IPS-18c (cell line): ENCODE data around the gene SNRPA1.
A peak's percentile ranks its signal among the peaks of the same experiment; 100 is the strongest.
"Not testable (repeated sequence)": the region's sequence is repeated elsewhere in the genome, so short reads cannot be mapped to it uniquely, and the experiment has no call there.

ENCODE experiments used
- H3K4me3 ChIP-seq: 2 replicates; pipeline ENCODE4 v1.7.0; 2013; ENCODE audit warnings: low read depth, mild to moderate bottlenecking, low read length, moderate library complexity; ENCODE audit not compliant: insufficient read depth
- H3K9me3 ChIP-seq: one replicate; pipeline ENCODE4 v1.6.1; 2013; ENCODE audit warnings: mild to moderate bottlenecking, low read length, moderate library complexity; ENCODE audit not compliant: control insufficient read depth, insufficient read depth

The SNRPA1 gene

DNA sequence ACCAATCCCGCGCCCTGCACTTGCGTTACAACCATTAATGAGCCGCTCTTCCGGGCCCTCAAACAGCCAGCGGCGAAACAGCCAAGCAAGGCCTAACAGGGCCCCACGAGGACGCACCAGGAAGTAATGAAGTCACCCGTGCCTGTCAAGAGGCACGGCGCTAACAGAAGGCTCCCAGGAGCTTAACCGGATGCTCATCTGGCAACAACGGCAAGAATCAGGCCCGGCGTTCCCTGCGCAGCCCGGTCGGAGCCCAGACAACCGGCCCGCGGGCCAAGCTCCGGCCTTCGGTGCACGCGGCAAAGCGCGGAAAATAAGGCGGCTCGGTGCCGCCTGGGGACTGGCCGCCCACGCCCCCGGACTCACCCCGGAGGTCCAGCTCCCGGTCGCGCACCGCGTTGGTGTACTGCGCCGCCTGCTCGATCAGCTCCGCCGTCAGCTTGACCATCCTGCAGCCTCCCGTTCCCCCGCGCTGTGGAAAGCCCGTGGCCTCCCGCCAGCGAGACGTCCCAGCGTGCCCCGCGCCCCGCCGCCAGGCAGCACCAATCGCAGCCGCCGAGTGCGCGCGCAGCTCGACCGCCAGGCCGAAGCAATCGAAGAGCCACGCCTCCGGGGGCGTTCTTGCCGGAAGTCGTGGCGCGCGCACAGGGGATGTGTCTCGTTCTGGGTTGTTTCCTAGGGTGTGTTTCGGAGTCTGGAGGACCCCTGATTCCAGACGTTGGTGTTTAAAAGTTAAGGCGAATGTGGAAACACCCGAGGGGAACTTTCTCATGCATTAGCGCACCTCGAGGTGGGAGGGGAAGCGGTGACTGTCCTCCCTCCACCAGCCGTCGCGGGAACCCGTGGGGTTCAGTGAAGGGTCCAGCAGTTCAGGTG is at the start of gene SNRPA1:
SNRPA1 (minus strand) TSS at position 518 of the 876 bp plus-strand sequence; CDS start at position 448, 70 bp downstream.
- Histone ChIP-seq H3K9me3 (peaks cover 2% of the 10 kb centered on the region), H3K4me3 (peak within 1 kb of the TSS; percentile 98)

DNA sequence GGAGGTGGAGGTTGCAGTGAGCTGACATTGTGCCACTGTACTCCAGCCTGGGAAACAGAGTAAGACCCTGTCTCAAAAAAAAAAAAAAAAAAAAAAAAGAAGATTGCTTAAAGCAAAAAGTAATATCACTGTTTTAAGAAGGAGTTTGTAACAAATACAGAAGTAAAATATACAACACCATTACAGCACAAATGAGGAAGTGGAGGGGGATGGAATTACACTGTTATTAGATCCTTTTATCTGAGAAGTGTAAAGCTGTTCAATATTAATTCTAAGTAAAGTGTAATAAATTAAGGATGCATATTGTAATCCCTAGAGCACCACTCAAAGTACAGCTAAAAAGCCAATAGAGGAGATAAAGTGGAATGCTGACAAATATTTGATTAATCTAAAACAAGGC is 47.0 kb upstream of the SNRPA1 start:
- Histone ChIP-seq H3K9me3 (no peaks in the 10 kb centered on the region), H3K4me3 (no peak overlapping the region)

DNA sequence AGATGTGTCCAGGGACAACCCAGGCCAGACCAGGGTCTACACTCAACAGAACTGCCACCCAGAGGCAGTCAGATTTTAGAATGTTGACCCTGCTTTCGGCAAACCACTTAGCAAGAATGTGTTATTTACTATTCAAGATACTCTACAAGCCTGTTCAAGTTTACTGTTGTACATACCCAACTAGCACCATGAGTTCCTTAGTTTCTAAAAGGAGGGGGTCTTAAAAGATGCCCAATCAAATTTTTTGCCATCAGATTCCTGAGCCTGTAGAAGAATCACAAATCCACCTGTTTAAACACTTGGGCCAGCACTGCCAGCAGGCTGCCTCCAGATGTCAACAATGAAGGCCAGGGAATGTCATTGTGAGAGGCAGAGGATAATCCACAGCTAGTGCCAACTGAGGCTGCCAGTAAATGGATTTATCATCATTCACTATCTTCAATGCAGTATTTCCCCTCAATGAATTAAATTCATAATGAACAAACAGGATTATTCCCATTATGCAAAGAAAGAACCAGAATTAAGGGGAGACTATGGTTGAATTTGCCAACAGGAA is 43.5 kb upstream of the SNRPA1 start:
- peaks cover 4% of the 10 kb centered on the region for H3K9me3 ChIP-seq

DNA sequence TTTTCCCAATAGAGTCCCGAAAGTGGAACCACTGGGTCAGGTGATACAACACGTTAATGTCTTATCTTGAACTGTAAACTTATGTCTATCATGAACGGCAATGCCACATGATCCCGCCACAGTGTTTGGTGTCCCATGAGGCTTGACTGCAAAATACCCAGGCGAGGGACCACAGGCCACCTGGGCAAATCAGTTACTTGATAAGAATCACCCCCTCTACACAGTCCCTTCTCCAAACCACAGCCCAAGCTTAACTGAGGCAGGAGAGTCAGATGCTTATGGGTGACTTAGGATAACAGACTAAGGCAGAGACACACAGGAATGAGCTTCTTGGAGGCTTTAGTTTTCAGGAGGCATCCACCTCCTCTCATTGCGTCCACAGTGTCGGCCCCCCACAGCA is 42.9 kb upstream of the SNRPA1 start:
- no peak overlapping the region for H3K4me3 ChIP-seq
- H3K9me3 ChIP-seq = peaks cover 4% of the 10 kb centered on the region

More for the DNA sequence above, 43.5 kb upstream of the SNRPA1 start:
- no peak overlapping the region for H3K4me3 ChIP-seq

DNA sequence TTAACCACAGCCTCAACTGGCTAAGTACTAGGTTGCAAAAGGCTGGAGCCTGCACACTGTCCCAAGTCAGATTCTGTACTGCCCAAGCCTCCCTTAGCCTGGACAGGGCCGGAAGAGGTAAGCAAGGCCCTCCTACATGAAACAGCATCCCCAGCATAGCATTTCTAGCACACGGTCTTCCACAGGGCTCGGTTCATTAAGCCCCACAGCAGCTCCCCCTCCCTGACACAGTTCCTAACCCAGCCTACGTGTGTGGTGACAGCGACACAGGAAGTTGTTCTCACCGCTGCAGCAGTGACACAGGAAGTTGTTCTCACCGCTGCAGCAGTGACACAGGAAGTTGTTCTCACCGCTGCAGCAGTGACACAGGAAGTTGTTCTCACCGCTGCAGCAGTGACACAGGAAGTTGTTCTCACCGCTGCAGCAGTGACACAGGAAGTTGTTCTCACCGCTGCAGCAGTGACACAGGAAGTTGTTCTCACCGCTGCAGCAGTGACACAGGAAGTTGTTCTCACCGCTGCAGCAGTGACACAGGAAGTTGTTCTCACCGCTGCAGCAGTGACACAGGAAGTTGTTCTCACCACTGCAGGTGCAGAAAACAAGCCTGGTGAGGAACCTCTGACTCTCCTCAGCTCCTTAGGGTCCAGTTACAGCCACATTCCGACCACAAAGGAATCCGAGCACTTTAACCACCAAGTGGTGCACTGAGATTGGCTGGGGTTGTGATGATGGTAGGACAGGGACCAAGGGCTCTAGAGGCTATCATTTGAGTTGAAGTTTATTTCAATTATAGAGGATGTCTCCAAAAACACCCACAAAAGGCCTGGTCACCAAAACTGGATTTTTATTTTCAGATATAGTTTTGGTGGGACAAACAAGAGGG is 39.1 kb upstream of the SNRPA1 start:
- H3K9me3 ChIP-seq, H3K4me3 ChIP-seq: not testable (repeated sequence)

DNA sequence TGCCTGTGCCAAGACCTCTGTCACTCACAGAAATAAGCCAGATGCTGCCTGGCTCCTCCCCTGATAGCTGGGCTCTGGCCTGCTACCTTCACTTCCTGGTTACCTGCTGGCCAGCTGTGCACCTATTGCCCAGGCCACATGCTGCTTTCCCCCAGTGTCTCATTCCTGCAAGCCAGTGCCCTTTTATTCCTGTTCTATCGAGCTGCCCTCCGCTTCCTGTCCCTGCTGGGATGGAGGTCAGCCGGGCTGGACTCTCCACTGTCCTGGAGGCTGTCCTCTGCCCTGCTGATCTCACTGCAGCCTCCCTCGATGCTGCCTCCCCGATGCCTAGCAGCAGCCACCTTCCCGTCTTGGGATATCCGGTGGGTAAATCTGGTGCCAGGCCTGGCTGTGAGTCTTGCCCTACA is 37.0 kb upstream of the SNRPA1 start:
- H3K4me3 ChIP-seq = no peak overlapping the region
- H3K9me3 ChIP-seq = peaks cover 4% of the 10 kb centered on the region

DNA sequence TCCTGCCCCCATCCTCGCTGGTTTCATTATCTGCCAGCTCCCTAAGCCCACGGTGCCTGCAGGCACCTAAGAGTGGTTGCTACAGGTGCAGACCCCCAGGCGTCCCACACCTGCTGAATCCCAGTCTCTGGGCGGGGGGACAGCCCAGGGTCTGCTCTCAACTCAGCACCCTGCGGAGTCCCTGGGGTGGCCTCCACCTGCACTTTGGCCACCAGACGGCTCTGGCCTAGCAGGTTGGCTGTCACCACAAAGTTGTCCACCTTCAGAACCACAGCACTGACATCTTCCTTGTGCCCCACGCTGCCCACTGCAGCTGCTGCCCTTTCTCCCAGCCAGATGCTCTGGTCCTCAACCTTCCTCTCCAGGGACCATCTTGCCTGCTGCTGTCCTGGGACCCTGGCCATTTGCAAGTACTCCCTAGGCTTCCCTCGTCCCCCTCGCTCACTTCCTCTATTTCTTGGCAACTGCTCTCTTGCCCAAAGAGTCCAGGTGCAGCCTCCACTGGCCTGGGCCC is 34.9 kb upstream of the SNRPA1 start:
- no peak overlapping the region for H3K4me3 ChIP-seq
- peaks cover 3% of the 10 kb centered on the region for H3K9me3 ChIP-seq

DNA sequence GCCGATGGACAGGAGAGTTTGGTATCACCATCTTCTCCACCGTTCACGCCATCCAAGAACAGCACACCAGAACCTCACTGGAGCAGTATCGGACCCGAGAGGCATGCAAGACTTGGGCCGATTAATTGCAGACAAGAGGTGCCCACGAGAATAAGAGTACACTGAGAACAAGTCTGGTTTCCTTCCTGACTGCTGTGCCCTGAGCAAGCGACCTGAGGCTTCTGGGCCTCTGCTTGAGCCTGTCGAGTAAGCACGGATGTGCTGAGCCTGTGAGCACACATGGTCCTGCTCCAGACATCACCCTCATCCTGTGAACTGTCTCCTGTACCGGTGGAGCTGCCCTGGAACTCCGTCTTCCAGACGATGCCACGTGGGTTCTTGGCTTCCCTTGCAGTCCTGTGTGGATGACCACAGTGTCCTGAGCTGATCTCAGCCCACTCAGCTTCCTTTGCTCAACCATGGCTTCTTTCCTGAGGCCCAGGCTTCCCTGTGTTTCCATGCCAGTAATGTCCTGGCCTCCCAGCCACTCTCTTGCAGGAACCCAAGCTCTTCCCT is 34.3 kb upstream of the SNRPA1 start:
- no peak overlapping the region for H3K4me3 ChIP-seq
- no peaks in the 10 kb centered on the region for H3K9me3 ChIP-seq

DNA sequence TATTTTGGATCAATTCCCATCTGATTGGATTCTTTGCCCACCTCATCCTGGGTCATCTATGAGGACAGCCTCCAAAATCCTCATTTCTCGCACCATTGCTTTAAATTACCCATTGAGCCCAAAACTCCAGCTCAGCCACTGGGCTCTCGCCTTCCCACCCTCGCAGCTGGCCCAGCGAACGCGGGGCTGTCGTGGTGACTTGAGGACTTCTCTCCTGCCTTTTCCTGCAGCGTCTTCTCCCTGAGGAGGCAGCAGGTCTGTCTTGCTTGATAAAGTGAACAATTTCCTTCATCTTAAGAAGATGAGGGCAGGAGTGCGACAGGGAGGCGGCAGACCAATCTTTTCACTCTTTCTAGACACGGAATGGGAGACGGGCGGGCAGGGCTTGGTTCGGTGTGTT is 33.0 kb upstream of the SNRPA1 start:
- H3K9me3 ChIP-seq = no peaks in the 10 kb centered on the region

DNA sequence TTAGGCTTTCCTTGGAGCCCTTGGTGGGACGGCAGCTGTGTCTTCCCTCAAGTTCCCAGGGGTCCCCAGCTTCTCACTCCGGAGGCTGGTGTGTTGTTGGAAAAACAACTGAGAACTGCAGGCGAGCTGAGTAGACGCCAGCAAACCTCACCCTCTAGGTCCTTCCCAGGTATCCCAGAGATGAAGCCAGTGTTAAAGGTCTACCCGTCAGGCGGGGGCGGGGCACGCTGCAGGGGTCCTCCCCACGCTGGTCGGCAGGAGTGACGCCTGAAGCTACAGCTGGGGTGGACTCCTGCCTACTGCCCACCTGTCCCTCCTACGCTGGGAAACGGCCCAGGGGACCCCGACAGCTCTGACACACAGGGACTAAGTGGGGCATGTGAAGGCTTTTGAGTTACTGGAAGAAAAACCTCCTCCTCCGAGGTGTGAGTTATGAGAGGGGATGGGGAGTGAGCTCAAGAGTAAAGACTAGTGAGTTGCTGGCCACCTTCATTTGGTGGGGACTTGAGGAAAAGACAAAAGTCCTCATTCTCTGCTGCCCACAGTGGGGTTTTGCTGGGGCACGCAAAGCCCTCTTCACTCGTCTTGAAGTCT is 32.2 kb upstream of the SNRPA1 start:
- Histone ChIP-seq H3K9me3 (no peaks in the 10 kb centered on the region), H3K4me3 (no peak overlapping the region)

More for the DNA sequence above, 33.0 kb upstream of the SNRPA1 start:
- H3K4me3 ChIP-seq = no peak overlapping the region

DNA sequence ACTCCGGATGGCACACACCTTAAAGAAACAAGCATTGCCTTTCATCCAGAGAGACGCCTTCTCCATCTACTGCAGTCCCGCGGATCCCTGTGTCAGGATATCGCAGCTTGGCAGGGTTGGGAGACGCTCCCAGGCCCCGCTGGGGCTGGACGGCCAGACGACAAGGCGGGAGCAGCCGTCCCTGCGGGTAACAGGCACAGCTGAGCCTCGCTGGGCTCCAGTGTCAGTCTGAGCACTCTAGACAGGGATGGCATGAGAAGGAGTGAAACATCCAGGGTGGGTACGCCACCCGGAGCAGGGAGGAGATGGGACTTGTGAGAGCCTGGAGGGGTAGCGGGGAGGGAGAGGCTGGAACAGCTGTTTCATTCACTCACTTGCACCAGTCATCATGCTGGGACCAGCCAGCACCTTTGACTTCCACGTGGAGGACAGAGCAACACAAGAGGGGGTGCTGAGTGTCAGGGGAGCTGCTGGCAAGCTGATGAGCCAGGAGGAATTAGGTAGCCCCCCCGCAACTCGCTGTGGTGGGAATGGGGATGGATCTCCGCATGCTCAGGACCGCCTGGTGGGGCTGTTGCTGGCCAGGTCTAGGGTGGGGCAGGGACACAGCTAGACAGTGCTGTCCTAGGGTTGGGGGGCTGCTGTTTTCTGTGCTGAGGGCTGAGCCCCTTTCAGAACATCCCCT is 31.6 kb upstream of the SNRPA1 start:
- no peaks in the 10 kb centered on the region for H3K9me3 ChIP-seq

DNA sequence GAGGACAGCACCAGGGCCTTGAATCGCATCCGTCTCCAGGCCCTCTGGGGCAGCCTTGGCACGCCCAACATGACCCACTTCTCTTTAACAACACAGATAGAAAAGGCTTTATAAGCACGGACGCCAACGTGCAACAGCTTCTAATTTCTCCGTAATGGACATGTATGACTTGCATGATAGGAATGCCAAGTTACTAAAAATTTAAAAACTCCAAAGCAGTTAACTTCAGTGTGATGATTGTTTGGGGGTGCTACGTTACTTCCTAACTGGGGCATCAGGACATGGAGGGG is 30.9 kb upstream of the SNRPA1 start:
- no peaks in the 10 kb centered on the region for H3K9me3 ChIP-seq
- no peak overlapping the region for H3K4me3 ChIP-seq

More for the DNA sequence above, 31.6 kb upstream of the SNRPA1 start:
- no peak overlapping the region for H3K4me3 ChIP-seq

DNA sequence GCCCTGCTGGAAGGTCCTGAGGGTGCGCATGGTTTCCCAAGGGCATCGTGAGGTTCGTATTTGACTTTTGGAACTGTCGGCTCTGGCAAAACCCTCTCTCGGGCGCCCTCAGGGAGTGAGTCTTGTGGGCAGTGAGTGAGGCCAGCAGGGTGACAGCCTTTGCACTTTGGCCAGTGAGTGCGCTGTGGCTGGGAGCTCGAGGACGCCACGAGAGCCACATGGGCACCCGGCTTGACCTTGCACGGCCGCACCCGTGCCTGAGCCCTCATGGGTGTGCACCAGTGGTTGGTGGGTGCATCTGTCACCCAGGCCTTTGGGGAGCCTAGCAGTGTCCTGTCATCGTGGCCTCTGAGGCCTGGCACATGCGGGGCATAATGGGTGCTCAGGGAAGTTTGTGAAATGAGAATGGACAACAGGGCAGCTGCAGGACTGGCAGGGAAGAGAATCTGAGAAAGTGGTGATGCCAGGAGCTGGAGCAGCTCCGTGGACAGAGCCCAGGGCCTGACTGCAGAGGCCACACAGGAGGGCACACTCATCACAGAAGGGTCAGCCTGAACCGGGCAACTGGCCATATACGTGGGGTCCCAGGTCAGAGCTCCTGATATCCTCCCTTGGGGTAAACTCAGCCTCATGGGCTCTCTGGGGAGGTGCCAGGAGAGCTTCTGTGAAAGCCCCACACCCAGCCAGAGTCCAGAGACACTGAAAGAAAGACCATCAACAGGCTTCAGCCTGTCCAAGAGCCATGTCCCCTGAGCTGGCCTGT is 30.4 kb upstream of the SNRPA1 start:
- Histone ChIP-seq H3K4me3 (no peak overlapping the region), H3K9me3 (no peaks in the 10 kb centered on the region)

DNA sequence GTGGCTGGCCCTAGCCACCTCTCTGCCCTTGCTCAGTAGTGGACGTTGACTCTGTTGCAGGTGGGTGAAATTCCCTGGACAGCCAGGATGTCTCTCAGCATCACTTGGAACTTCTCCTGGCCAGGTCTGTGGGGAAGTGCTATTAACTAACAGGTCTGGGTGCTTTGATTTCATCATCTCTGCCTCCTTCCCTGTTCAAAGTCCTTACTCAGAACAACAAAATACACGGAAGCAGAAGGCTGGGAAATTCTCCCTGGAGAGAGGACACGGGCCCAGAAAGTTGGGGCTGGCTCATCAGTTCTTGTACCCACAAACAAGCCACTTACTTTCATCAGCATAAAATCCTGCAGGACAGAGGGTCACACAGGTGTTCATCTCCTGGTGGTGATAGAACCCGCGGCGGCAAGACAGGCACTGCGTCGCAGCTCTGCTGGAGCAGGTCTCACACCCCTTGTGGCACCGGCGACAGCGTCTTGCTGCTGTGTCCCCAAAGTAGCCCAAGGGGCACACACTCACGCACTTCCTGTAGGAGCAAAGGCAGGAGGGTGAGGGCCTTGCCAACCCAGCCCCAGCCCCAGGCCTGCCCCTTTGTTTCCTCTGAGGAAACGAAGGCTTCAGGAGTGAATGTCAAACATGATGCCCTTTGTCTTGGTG is 29.6 kb upstream of the SNRPA1 start:
- no peaks in the 10 kb centered on the region for H3K9me3 ChIP-seq
- H3K4me3 ChIP-seq = no peak overlapping the region

DNA sequence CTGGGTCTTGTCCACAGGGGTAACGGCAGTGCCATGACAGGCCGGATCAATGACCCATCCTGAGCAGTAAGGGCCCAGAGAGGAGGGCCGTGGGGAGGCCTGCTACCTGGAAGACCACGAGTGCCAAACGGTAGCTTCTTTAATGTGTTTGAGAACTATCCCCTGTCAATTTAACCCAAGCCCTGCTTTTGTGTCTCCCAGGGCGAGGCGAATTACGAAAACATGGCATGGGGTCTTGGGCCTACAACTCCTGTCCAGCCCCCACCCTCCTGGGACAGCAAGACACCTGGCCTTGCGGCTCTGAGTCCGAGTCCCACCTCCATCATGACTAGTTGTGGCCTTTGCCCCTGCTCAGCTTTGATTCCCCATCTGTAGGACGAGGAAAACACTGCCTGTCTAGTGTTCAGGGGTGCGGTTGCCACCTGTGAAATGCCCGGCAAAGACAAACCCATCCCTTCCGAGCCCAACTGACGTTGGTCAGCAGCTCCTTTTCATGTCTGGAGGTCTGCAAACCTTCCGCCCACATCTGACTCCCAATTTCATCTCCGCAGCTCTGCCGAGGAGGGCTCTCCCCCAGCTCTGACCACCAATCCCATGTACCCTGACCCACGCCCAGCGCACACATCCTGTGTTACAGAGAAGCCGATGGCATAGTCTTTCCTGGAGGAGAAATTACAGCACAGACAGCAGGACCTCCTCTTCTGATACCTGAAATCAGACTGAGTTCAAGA is 28.9 kb upstream of the SNRPA1 start:
- H3K9me3 ChIP-seq = no peaks in the 10 kb centered on the region

More for the DNA sequence above, 28.9 kb upstream of the SNRPA1 start:
- H3K4me3 ChIP-seq = no peak overlapping the region
